ENCODE results near the gene CTNNBIP1.
"Not testable (repeated sequence)": the region's sequence is repeated elsewhere in the genome, so short reads cannot be mapped to it uniquely, and the experiment has no call there.

Gene CTNNBIP1

GRCh38 chr1:9805006-9805508, 105.0 kb downstream of the CTNNBIP1 start:
- no peaks in the 10 kb centered on the region for H3K27me3 Mint-ChIP-seq
- H3K4me3 Mint-ChIP-seq, result no peak overlapping the region
- H3K9me3 Mint-ChIP-seq, result no peaks in the 10 kb centered on the region
- H3K27ac Mint-ChIP-seq, result peak overlapping the region in 1 of 2 donors; percentile 17
- ATAC-seq (no peak), DNase-seq (no peak)
- peaks cover 70% of the 10 kb centered on the region for H3K4me1 Mint-ChIP-seq

GRCh38 chr1:9803003-9803918, 106.8 kb downstream of the CTNNBIP1 start:
- not testable (repeated sequence) for H3K4me3 Mint-ChIP-seq, H3K27ac Mint-ChIP-seq, ATAC-seq, DNase-seq, H3K27me3 Mint-ChIP-seq, H3K9me3 Mint-ChIP-seq
- peaks cover 71% of the 10 kb centered on the region for H3K4me1 Mint-ChIP-seq

GRCh38 chr1:9801909-9802308, 108.2 kb downstream of the CTNNBIP1 start:
- no peak for ATAC-seq
- Mint-ChIP-seq H3K9me3 (no peaks in the 10 kb centered on the region), H3K27me3 (no peaks in the 10 kb centered on the region), H3K27ac (no peak overlapping the region), H3K4me3 (peak overlapping the region in 1 of 2 donors; percentile 29), H3K4me1 (peaks cover 71% of the 10 kb centered on the region)
- no peak for DNase-seq

Data from stimulated activated naive CD8-positive, alpha-beta T cell treated with anti-CD3 and anti-CD28 coated beads, Interleukin-15, amount 100 ng/mL, for 72 hours (primary cell).